H1 (cell line): ENCODE measurements around the gene ZNF618. TPM values are rescaled to one million over a fixed set of nuclear protein-coding genes. Genes with fewer than 3 reads are reported as not detected.

Experiments
- ASH2L ChIP-seq: fragments of 200-600, 300-600 bp; sonication (generic); IDR thresholded peaks from one replicate; pipeline ENCODE4 v1.7.1; 2017; ENCODE audit warnings: low read length
- BACH1 ChIP-seq: IDR thresholded peaks from 2 replicates; pipeline ENCODE4 v1.6.1; 2012; ENCODE audit warnings: low read length, improper control_type of control experiment
- BRCA1 ChIP-seq: IDR thresholded peaks from 2 replicates; pipeline ENCODE4 v1.6.1; 2012; ENCODE audit warnings: low read depth, low read length, improper control_type of control experiment
- CBX8 ChIP-seq: fragments of 300-800, 300-1000 bp; sonication (generic); IDR thresholded peaks from 2 replicates; pipeline ENCODE4 v1.7.1; 2016; ENCODE audit warnings: low read depth, low read length, borderline replicate concordance
- CHD7 ChIP-seq: fragments of 300-600 bp; sonication (generic); IDR thresholded peaks from 2 replicates; pipeline ENCODE4 v1.7.1; 2012; ENCODE audit warnings: low read length, moderate library complexity, mild to moderate bottlenecking, inconsistent platforms; ENCODE audit not compliant: insufficient replicate concordance
- CREB1 ChIP-seq: IDR thresholded peaks from 2 replicates; pipeline ENCODE4 v1.6.1; 2012; ENCODE audit warnings: inconsistent platforms
- KDM5A ChIP-seq: fragments of 200-600 bp; IDR thresholded peaks from 2 replicates; pipeline ENCODE4 v1.7.1; 2012; ENCODE audit warnings: mild to moderate bottlenecking, low read length, inconsistent platforms, mixed read lengths
- NRF1 ChIP-seq: IDR thresholded peaks from 2 replicates; pipeline ENCODE4 v1.6.1; 2011; ENCODE audit warnings: mild to moderate bottlenecking, low read depth, low read length, improper control_type of control experiment
- POLR2A ChIP-seq, 2 experiments: IDR thresholded peaks; 1 replicate in 1 of 2; 2 replicates in 1 of 2; pipeline ENCODE4 v1.6.1; 2011; ENCODE audit warnings: low read depth in 2 of 2, low read length in 2 of 2, mild to moderate bottlenecking in 2 of 2; ENCODE audit errors: control extremely low read depth in 1 of 2
- RNF2 ChIP-seq: fragments of 200-900, 300-1000 bp; sonication (generic); IDR thresholded peaks from 2 replicates; pipeline ENCODE4 v1.7.1; 2016; ENCODE audit warnings: borderline replicate concordance, low read depth, mild to moderate bottlenecking, antibody characterized with exemption, low read length; ENCODE audit not compliant: poor library complexity, severe bottlenecking; ENCODE audit errors: missing control alignments
- SIX5 ChIP-seq: IDR thresholded peaks from 2 replicates; pipeline ENCODE4 v1.6.1; 2011; ENCODE audit warnings: mild to moderate bottlenecking, low read depth, low read length
- SP4 ChIP-seq: IDR thresholded peaks from 2 replicates; pipeline ENCODE4 v1.6.1; 2012; ENCODE audit warnings: low read length, inconsistent platforms
- polyA plus RNA-seq, 7 experiments: library from polyadenylated mRNA; depleted of rRNA in 3 of 7; stranded (reverse) in 5 of 7; unstranded in 2 of 7; fragments of >200 nt in 5 of 7; fragments of 200-250 nt in 2 of 7; gene quantifications; 1 replicate in 5 of 7; 2 replicates in 1 of 7; 4 replicates in 1 of 7; pipeline versions ENCODE4 v1.2.1 to v1.2.3, GENCODE V29; 2011 to 2013; ENCODE audit warnings: missing spikeins in 2 of 7, mixed read lengths in 2 of 7
- total RNA-seq: library from RNA; stranded (reverse); fragmentation: NEBNext Ultra II Directional; extraction: Animal tissue kit (Norgen Biotek cat#: 25700); gene quantifications from 2 replicates; pipeline ENCODE4 v1.2.1, GENCODE V29; 2021
- TF ChIP-seq, protein P1 (sequence below): IDR thresholded peaks from 2 replicates; pipeline ENCODE4 v1.6.1; 2011; ENCODE audit warnings: low read depth, mild to moderate bottlenecking, low read length; ENCODE audit not compliant: insufficient read depth

The ZNF618 gene
- total and polyA plus RNA-seq, 2 of the 8 experiments (the other 6 are each of a cell fraction or from before 2014, with no cell fraction given): 9.6 to 28.5 TPM

DNA sequence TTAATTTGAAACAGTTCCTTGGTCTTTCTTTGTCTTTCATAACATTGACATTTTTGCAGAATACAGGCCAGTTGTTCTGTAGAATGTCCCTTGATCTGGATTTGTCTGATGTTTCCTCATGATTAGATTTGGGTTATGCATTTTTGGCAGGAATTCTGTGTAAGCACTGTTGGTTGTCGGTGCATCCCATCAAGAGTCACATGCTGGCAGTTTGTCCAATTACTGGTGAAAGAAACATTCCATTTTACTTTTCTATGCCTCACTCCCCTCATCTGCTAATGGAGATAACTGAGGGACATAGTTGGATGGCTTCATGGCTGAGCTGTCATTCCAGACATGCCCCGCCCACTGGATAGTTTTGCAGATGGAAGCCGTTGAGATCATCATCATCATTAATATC, 7.6 kb upstream of the ZNF618 start (continued):
- no peak for TF ChIP-seq CHD7
- no peak for TF ChIP-seq CREB1
- TF ChIP-seq SIX5: no peak
- TF ChIP-seq, protein P1, sequence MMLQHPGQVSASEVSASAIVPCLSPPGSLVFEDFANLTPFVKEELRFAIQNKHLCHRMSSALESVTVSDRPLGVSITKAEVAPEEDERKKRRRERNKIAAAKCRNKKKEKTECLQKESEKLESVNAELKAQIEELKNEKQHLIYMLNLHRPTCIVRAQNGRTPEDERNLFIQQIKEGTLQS: no peak
- no peak for TF ChIP-seq CBX8
- no peak for TF ChIP-seq BRCA1
- no peak for TF ChIP-seq KDM5A
- TF ChIP-seq ASH2L: no peak
- no peak for TF ChIP-seq NRF1
- no peak for TF ChIP-seq SP4
- TF ChIP-seq BACH1: no peak
- TF ChIP-seq POLR2A (IDR thresholded peaks at IDR 0.05; ENCODE audit: control extremely low read depth in 1 of 2, low read depth in 2 of 2, low read length in 2 of 2): no peak
- no peak for TF ChIP-seq RNF2
